H7 (cell line): ENCODE measurements around the gene GSAP. TPM values are rescaled to one million over a fixed set of nuclear protein-coding genes. Genes with fewer than 3 reads are reported as not detected.
"Not testable (repeated sequence)": the region's sequence is repeated elsewhere in the genome, so short reads cannot be mapped to it uniquely, and the experiment has no call there.

Source experiments
- DNase-seq: peaks from one replicate; pipeline ENCODE4 v3.0.0; 2012
- H3K27me3 ChIP-seq: 2 replicates; pipeline ENCODE4 v1.6.0; 2011; ENCODE audit warnings: mild to moderate bottlenecking, low read length; ENCODE audit not compliant: control insufficient read depth, insufficient read depth
- H3K36me3 ChIP-seq: replicated peaks from 2 replicates; pipeline ENCODE4 v1.5.1; 2011; ENCODE audit warnings: low read length; ENCODE audit not compliant: control insufficient read depth, insufficient read depth
- H3K4me3 ChIP-seq: 2 replicates; pipeline ENCODE4 v1.5.1; 2011; ENCODE audit warnings: low read depth, mild to moderate bottlenecking, control low read depth, low read length, moderate library complexity; ENCODE audit not compliant: insufficient read depth
- total RNA-seq: library from RNA; depleted of rRNA; stranded (reverse); fragments of >200 nt; shearing (Covaris generic); gene quantifications from 2 replicates; pipeline ENCODE4 v1.2.3, GENCODE V29; 2014

Gene GSAP
- total RNA-seq, 1 experiment from 2014 or later = 3.7 TPM

DNA sequence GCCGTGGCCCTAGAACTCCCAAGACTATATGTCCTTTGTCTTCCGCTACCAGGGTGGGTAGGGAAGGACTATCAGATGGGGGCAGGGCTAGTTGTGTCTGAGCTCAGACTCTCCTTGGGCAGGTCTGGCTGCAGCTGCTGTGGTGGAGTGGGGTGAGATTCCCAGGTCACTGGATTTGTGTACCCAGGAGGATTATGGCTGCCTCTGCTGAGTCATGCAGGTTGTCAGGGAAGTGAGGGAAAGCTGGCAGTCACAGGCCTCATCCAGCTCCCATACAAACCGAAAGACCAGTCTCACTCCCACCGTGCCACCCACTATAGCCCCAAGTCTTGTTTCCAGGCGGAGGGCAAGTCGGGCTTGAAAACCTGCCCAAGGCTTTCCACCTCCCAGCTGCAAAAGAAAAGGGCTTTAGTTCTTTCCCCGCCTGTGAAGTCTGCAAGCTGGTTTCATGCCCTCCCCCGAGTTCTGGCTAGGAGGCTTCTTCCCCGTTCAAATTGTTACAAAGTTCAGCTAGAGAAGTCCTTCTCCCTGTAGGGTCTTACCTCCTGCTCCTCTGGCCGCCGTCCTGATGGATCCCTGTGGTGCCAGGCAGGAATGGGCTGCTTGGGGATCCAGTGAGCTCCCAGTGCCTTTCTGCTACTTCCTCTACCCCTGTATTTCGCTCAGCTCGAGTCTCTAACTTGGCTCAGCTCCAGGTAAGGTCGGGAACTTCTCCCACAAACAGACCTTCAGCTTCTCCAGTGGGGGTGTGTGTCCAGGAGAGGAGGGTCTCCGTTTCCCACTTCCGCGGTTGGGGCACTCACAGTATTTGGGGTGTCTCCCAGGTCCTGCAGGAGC, 109.7 kb downstream of the GSAP start:
- H3K4me3 ChIP-seq = no peak overlapping the region
- H3K27me3 ChIP-seq = no peaks in the 10 kb centered on the region
- no peak for DNase-seq
- no peaks in the 10 kb centered on the region for H3K36me3 ChIP-seq

DNA sequence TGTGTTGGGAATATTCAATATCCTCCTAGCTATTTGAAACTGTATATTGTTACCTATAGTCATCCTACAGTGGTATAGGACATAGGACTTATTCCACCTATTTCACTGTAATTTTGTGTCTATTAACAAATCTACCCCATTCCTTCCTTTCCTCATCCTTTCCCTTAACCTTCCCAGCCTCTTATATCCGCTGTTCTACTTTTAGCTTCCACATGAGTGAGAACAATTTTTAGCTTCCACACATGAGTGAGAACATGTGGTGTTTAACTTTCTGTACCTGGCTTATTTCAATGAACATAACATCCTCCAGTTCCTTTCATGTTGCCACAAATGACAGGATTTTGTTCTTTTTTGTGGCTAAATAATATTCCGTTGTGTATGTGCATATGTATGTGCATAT, 120.6 kb downstream of the GSAP start:
- H3K4me3 ChIP-seq = no peak overlapping the region
- no peaks in the 10 kb centered on the region for H3K27me3 ChIP-seq
- DNase-seq = no peak
- no peaks in the 10 kb centered on the region for H3K36me3 ChIP-seq

DNA sequence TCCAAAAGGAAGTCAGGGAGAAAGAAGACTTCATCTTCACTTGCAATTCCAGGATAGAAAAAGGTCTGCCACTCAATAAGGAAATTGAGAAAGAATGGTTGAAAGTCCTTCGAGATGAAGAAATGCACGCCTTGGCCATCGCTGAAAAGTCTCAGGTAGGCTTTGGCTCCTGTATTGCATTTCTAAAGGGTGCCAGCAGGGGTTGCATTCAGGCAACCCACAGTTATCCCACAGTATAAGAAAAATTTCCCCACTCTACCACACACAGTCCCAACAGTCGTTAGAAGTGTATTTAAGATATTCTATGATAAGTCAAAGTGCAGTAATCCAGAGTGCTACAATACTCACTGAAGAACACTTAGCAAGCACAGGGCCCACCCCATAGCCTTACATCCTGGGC, 123.1 kb downstream of the GSAP start:
- Histone ChIP-seq H3K36me3 (no peaks in the 10 kb centered on the region), H3K4me3 (no peak overlapping the region), H3K27me3 (no peaks in the 10 kb centered on the region)
- DNase-seq = no peak

DNA sequence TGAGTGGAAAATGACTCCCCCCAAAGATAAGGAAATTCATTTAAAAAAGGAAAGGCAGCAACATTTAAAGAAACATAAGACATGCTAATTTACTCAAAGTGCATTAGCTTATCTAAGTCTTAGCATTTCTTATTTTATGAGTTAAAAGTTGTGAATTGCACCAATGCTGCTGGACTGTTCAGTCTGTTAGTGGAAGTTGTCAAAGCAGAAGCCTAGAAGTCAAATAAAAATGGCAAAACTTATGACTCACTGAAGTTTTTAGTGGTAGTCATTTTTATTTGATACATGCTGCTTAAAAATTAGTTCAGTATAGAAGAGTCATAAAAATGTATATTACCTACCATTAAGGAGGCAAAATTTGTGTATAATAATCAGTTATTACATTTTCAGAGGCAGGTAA, 125.7 kb downstream of the GSAP start:
- H3K36me3 ChIP-seq = no peaks in the 10 kb centered on the region
- no peak overlapping the region for H3K4me3 ChIP-seq
- no peaks in the 10 kb centered on the region for H3K27me3 ChIP-seq
- no peak for DNase-seq

DNA sequence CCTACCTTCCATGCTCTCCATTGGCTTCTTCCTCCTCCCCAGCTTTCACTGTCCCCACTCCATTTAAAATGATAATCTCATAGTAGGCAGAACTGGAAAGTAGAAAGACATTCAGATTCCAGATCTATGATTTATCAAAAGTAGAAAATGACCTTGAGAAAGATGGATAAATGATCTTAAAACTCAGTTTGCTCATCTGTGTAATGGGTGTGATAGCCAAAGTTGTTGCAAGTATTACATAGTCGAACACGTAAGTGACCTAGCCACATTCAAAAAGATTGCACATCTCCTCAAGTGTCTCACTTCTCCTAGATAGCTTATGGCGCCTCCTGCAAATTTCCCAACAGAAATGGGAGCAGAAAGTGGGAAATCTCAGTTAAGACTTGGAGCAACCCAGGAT, 126.8 kb downstream of the GSAP start:
- Histone ChIP-seq H3K36me3 (no peaks in the 10 kb centered on the region), H3K27me3 (no peaks in the 10 kb centered on the region), H3K4me3 (no peak overlapping the region)
- no peak for DNase-seq

DNA sequence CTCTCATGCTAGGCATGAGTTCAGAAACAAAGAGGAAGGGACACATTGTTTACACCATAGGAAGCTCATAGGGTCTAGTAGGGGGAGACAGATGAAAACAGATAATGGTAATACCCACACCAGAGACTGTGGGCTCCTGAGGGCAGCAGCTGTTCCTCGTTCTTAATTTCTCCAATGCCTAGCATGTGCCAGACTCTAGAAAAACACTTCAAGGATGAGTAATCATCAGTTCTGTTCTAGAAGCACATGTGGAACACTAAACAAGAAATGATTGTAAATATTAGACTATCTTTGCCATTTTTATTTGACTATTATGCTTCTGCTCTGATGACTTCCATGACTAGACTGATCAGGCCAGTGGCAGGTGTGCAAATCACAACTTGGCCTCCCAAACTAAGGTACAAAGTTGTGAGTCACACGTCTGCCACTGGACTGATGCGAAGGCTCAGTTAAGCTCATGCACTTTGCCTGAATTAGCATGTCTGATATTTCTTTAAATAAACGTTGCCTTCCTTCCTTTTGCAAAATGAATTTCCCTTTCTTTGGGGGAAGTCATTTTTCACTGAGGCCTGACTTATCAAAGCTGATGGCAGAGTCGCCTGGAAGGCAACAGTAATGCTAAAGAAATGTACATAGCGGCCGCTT, 127.4 kb downstream of the GSAP start:
- Histone ChIP-seq H3K36me3 (no peaks in the 10 kb centered on the region), H3K27me3 (no peaks in the 10 kb centered on the region), H3K4me3 (no peak overlapping the region)
- no peak for DNase-seq

DNA sequence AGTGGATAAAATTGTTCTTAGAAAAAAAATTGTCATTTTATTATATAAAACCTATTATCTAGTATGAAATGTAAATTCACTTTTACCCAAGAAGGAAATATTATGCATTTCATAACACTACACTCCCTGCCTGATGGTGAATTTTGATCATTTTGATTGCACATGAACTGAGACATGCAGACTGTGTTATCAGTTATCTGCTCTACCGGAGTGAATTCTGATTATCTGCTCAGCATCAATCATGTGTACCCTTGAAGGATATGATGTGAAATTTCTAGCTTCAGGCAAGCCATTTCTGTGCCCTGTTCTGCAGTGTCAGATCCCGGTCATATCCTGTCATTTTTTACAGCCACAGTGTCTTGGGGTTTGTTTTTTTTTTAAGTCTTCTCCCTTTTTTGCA, 131.5 kb downstream of the GSAP start:
- H3K4me3 ChIP-seq = no peak overlapping the region
- H3K27me3 ChIP-seq = no peaks in the 10 kb centered on the region
- no peaks in the 10 kb centered on the region for H3K36me3 ChIP-seq
- no peak for DNase-seq

DNA sequence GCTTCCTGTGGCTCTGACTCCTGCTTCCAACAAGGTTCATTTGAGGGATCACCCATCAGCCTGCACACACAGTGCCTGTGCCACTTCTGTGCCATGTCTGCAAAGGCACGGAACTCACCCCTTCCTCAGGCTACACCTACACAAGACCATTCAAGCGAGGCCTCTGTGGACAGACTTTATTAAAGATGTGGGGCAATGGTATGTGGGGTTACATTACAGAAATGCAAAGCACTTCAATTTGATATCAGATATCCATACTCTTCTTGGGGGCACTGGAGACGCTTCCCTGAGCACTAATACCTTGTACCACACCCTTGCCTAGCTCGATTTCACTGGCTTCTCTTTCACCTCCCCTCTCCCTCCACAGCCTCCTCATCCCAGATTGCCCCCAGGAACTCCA, 132.1 kb downstream of the GSAP start:
- no peaks in the 10 kb centered on the region for H3K36me3 ChIP-seq
- no peaks in the 10 kb centered on the region for H3K27me3 ChIP-seq
- no peak overlapping the region for H3K4me3 ChIP-seq
- no peak for DNase-seq

DNA sequence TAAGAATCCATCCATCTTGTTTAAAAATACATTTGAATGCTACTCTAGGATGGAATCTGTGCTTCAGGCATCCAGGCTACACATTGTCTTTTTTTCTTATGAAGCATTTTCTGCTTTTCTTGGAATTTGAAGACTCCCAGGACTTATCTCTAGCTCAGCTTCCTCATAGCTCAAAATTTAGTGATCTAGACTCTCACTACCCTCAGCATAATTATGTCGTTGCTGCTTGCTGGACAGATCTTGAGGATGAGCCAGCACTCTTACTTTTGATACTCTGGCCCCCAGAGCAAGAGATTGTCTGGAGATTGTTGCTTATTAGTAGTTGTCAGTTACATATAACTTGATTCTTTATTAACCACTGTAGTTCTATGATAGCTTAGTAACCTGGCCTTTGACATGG, 133.3 kb downstream of the GSAP start:
- Histone ChIP-seq H3K4me3 (no peak overlapping the region), H3K36me3 (no peaks in the 10 kb centered on the region), H3K27me3 (no peaks in the 10 kb centered on the region)
- no peak for DNase-seq

DNA sequence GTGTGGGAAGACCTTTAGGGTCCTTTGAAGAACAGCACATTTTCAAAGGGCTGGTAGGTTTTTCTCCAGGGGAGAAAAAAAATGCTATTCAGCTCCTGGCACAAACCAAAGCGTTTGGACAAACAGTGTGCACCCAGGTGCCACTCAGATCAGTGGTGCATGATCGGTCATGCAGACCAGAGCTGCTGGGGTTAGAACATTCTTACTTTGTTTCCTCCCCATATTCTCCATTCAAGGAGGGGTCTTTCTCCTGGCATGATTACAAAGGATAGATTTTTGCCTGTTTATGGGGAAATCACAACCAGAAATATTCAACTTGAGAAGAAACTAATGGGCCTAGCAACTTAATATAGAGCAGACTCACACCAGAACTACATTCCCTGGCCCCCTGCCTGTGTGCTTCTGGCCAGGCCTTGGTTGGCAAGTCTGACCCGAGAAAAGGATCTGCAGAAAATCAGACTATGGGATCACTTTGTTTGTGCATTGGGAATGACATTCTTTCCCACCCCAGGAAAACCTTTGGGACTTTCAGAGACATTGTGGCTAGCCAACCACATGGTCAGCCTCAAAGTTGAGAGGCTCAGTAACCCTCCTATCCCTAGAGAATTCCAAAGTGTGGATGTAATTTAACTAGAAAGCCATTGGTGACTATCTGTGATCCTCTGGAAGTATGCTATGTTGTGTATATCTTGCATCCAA, 134.2 kb downstream of the GSAP start:
- H3K27me3 ChIP-seq = no peaks in the 10 kb centered on the region
- no peak overlapping the region for H3K4me3 ChIP-seq
- H3K36me3 ChIP-seq = no peaks in the 10 kb centered on the region
- DNase-seq = no peak

DNA sequence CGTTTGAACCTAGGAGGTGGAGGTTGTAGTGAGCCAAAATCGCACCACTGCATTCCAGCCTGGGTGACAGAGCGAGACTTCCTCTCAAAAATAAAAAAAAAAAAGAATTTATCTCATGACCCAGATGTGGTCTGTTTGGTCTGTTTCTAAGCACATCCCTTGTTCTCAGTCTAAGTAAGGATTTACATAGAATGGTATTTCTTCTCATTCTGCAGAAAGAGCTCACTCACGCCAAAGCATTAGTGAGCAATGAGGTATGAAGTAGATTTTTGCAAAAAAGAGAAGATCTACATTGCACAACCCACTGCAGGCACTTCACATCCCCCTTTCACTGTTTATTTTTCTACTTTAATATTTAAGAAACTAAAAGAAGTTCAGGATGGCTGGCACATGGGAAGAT, 140.0 kb downstream of the GSAP start:
- H3K4me3 ChIP-seq = no peak overlapping the region
- no peaks in the 10 kb centered on the region for H3K27me3 ChIP-seq
- no peak for DNase-seq
- H3K36me3 ChIP-seq = no peaks in the 10 kb centered on the region

DNA sequence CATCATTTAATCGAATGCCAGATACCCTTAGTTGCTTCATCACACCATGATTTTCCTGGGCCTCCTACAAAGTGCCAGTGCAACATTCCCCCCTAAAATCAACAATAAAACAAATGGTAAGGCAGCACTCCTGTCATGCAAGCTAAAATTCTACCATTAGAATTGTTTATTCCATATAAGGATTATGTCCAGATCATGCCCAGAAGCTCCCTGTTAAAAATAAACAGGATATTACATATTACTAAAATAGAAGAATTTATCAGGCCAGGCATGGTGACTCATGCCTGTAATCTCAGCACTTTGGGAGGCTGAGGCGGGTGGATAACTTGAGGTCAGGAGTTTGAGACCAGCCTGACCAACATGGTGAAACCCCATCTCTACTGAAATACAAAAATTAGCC, 140.5 kb downstream of the GSAP start:
- H3K36me3 ChIP-seq, H3K4me3 ChIP-seq, DNase-seq, H3K27me3 ChIP-seq: not testable (repeated sequence)

DNA sequence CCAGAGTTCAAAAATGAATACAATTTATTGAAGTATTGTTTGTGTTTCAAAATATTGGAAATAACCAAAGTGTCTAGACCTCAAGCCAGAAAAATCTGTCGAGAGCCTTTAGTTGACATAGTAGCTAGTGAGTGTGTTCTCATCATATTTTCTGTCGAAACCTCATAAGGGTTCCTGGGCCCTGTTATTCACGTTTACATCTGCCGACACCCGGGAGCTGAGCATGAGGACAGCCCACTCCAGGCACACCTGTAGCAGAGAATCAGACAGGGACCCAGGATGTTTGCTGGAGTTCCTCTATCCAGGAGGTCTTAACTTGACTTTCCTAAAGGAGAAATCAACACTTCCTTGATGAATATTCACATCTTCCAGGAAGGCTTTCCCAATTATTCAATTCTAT, 144.4 kb downstream of the GSAP start:
- no peak for DNase-seq

DNA sequence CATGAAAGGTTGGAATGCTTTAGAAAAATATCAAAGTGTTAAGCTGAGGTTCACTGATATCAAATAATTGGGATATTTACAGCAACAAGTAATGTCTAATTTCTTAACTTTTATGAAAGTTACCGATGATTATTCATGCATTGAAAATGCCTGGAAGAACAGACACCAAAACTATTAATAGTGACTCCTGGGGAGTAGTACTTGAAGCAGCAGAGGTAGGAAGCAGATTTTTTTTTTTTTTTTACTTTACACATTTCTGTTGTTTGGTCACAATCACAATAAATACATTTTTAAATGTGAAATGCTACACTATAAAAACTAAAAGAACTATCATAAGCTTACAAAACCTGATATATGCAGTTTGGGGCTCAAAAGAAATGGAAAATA, 146.1 kb downstream of the GSAP start:
- H3K27me3 ChIP-seq = no peaks in the 10 kb centered on the region
- H3K4me3 ChIP-seq = no peak overlapping the region
- DNase-seq = no peak
- no peaks in the 10 kb centered on the region for H3K36me3 ChIP-seq

More for the DNA sequence above, 144.4 kb downstream of the GSAP start:
- H3K36me3 ChIP-seq = no peaks in the 10 kb centered on the region
- no peak overlapping the region for H3K4me3 ChIP-seq
- no peaks in the 10 kb centered on the region for H3K27me3 ChIP-seq
